GM19452 (cell line): ENCODE measurements around the gene SLC9A9.
A peak's percentile ranks its signal among the peaks of the same experiment; 100 is the strongest.

Experiments used
- ATAC-seq: cut with Tn5 transposase; IDR thresholded peaks from one replicate; pipeline ENCODE4 v1.9.1; 2021; ENCODE audit not compliant: unreplicated experiment

The SLC9A9 gene

DNA sequence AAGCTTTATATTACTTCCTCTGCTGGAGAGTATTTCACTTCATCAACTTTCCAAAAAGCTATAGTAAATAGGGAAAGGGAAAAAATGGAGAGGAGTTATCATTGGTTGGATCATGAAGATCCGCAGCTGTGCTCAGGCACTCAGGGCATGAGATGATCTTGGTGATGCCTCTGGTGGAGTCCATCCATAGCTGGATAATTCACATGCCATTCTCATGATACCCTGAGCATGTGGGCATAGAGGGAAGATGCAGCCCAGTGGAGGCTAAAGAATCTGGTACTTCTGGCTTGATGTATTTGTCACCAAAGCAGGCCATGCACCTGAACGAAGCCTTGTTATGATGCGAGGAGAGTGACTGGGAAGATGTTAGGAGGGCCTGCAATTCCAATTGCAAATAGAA, 578.5 kb downstream of the SLC9A9 start:
- ATAC-seq = no peak

DNA sequence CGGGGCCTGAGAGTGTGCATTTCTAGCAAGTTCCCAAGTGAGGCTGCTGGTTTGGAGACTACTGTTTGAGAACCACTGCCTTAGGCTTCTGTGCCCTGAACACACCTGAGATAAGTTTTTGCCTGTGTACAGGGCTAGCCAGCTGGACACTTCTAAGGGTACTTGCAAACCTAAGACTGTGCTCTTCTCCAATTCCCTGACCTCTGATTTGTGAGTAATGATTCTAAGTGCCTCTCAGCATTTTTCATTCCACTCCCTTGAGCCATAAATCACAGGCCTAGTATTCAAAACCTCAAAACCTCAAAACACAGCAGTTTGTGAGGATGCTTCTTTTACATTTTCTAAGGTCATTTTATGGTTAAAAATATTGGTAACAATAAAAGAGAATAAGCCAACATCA, 580.3 kb downstream of the SLC9A9 start:
- ATAC-seq = no peak

GRCh38 chr3:143266927-143267326, 581.3 kb downstream of the SLC9A9 start:
- peak; percentile 79 for ATAC-seq

DNA sequence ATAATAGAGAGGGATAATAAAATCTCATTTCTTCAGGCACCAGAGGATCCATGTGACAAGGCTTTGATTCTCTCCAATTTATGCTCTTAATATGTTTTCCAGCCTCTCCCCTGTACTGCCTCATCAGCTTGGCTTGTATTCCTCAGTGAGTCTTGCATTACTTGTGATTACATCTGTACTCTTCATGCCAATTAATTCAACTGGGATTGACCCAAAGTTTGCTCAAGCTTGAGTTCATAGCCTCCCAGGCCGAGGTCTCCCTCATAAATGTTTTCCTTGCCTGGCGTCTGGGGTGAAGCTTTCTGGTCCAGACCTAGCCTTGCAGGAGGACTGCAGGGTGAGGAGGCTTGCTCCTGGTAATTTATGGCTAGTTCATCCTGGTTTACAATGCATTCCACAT, 581.8 kb downstream of the SLC9A9 start:
- ATAC-seq = no peak

DNA sequence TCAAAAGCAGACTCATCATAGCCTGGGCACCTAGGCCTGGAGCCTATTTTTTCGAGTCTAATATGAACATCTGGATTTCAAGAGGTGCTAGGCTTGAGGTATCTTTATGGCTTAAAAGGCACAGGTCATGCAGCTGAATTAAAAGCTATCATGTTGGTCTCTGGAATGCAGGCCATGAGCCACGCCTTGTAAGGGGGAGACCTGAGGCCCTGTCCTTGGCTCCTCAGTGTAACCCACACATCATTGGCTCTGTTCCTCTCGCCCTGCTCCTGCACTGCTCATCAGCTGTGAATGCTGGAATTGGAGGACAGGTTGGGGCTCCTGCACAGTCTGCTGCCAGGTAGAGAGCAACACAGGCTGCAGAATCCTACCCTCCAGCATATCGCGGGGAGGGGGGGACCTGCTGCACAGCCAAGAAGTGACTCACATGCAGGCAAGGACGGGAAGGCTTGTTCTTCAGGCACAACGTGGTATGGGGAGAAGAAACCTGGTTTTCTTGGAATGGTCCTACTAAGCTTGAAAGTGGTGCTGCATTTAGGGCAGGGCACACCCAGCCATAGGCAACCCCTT, 582.7 kb downstream of the SLC9A9 start:
- no peak for ATAC-seq

- no peak for ATAC-seq
These were observed 584.3 kb downstream of the SLC9A9 start for GRCh38 chr3:143263852-143264513.

- ATAC-seq = no peak
These were observed 586.4 kb downstream of the SLC9A9 start for GRCh38 chr3:143261848-143262247.

DNA sequence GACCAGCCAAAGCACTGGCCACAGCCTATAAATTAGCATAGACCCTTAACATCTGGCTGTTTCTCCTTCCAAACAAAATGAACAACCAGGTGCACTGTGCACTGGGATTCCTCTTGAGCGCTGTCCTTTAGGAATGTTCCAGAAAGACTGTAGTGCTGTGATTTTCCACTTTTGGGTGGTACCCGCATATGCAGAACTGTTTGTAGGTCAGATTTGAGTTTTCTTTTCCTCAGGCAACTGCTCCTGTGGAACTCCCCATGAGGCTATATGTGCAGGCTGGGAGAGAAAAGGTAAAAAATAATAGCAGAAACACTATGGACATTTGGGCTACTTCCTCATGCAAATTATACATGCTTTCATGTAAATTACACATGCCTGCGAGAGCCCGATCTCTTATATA, 589.6 kb downstream of the SLC9A9 start:
- no peak for ATAC-seq

DNA sequence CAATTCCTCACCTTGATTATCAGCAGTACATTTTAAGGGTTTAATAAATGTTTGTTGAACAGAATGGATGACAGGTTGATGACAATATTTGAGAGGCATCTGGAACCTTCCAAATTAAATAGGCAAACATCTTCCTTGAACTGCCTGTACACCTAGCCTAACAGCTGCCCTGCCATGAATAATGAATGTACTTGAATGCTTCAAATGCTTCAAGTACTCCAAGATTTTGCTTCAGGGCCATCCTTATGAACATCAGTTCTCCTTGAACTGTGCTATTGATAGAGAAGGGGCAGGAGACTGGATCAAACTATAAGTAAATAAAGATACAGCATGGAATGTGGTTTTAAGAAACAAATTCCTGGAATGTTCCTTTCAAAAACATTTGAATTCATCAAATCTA, 591.9 kb downstream of the SLC9A9 start:
- ATAC-seq = no peak

GRCh38 chr3:143255739-143256138, 592.5 kb downstream of the SLC9A9 start:
- ATAC-seq = no peak

DNA sequence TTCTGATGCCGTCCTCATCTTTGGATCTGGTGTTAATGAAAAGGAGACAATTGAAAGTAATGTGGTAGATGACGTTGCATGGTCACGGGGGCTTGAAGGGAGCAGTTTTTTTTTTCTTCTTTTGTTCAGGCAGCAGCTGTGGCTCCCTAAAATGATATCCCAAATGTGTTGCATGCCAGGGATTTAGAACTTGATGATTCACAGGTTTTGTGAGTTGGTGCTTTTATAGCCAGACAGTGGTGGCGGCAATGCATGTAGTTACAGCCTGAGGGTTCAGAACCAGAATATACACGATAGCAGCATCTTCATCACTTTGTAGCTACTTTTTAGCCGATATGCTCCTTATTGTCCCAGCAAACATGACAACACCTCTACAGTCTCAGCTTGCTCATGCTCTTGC, 595.3 kb downstream of the SLC9A9 start:
- ATAC-seq = no peak

GRCh38 chr3:143249014-143249413, 599.3 kb downstream of the SLC9A9 start:
- no peak for ATAC-seq

DNA sequence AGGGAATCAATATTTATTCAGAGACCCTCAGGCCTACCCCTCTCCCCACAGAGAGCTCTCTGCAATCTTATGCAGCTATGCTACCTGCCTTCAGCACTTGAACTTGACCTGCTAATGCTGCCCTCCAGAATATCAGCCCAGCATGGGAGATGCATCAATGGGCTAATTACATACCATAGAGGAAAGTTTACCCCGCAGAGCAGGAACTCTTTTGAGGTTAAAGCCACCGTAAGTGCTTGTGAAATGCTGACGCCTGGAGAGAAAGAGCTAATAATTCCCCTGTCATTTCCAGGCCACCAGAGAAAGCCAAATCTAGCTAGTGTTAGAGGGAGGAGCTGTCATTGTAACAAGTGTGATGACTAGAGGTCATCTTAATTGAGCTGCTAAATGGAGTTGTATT, 601.2 kb downstream of the SLC9A9 start:
- no peak for ATAC-seq

- ATAC-seq = no peak
These were observed 602.6 kb downstream of the SLC9A9 start for GRCh38 chr3:143245692-143246091.

DNA sequence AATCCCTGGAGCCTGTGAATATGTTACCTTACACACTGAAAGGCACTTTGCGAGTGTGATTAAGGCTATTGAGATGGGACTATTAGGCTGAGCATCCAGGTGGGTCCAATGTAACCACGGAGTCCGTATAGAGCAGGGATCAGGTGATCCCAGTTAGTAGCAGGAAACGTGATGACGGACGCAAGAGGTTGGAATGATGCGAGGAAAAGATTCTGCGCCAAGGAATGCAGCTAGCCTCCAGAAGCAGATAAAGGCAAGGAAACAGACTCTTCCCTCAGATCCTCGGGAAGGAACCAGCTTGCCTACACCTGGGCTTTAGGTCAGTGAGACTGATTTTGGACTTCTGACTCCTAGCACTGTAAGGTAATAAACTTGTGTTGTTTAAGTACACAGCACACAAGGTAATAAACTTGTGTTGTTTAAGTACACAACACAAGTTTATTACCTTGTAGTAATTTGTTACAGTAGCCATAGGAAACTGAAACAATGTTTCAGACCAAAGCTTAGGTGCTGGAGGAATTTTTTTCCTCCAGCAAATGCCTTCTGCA, 603.7 kb downstream of the SLC9A9 start:
- ATAC-seq = no peak

DNA sequence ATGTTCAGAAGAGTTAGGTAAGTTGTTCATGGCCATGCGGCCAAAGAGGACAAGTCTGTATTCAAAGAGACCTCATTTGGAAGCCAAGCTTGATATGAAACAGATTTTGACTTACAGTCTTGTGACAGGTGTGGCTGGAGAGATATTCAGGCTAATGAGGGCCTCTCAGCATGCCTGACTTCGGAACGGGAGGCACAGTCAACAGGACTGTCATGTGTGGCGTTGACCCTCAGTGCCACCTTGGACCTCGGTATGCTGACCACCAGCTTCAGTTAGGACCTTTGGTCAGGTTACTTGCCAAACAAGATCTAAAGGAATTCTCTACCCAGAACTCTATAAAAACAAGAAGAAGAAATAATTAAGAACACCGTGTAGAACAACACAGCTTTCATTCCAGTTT, 604.6 kb downstream of the SLC9A9 start:
- no peak for ATAC-seq

DNA sequence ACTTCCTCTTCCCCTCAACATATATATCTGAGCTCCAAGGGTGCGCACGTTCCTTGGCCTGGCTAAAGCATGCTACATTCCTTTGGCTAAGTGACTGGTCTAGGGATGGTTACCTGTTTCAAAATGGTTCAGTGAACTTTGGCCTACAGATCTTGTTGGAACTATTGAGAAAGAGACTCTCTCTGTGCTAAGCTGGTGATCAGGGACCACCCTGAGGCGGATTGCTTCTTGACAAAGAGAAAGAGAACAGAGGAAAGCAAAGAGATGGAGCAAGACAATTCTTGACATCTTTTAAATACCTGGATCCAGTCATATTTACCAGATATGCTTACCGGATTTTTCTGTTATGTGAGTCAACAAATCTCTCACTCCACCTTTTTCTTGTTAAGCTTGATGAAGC, 605.6 kb downstream of the SLC9A9 start:
- ATAC-seq = no peak

DNA sequence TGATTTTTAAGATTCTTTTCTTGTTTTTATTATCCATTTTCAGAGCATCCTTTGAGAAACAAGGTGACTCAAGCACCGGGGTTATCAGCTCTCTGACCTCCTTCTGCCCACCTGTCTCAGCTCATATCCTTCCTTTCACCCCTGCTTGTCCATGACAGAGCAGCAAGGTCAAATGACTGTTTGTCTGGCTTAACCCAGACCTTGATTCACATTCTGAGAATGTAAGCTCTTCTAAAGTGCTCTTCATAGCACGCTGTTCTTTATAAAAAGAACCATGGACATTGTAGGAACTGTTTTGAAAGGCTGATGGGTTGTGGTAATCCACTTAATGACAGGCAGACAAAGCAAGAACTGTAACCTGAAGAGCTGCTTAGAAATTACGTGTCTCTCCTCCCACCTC, 606.2 kb downstream of the SLC9A9 start:
- ATAC-seq = no peak

DNA sequence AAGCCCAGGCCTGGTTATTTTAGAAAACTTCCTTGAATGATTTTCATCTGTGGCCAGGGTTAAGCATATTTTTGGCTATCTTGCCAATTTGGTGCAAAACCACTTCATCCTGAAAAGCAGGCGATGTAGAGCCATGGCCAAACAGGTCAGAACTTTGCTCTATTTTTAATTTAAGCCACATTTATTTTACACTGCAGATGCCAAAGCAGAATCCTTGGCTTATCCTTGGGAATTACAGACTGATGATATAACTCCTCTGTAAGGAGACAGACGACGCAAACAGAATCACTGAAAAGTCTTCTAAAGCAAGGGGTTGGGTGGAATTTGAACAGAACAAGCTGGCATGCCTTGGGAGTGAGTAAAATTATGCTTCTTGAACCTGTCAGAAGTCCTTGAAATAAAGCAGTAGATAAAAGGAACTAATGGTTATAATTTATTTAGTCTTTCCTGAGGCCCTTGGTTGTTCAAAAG, 606.8 kb downstream of the SLC9A9 start:
- ATAC-seq = no peak

GRCh38 chr3:143240886-143241285, 607.4 kb downstream of the SLC9A9 start:
- ATAC-seq = no peak

- no peak for ATAC-seq
These were observed 609.2 kb downstream of the SLC9A9 start for GRCh38 chr3:143239031-143239430.

GRCh38 chr3:143237077-143237627, 611.1 kb downstream of the SLC9A9 start:
- ATAC-seq = no peak
